HCT116 (cell line): ENCODE measurements around the gene DOCK2. TPM values are rescaled to one million over a fixed set of nuclear protein-coding genes. Genes with fewer than 3 reads are reported as not detected.

ENCODE experiments used
- ATAC-seq: fragments of 200-7000 bp; cut with Tn5 transposase; 2 replicates; pipeline ENCODE4 v1.9.1; 2020; ENCODE audit warnings: mild to moderate bottlenecking, moderate library complexity
- BruUV-seq: library from RNA; stranded (reverse); fragments of 400-500 nt; replicated peaks from 2 replicates; lab custom pipeline; 2021; lab: Mats Ljungman, UMichigan
- CTCF ChIA-PET: fragments of 300-600 bp; sonication (Branson Sonifier 250); formaldehyde crosslinking; loops from one replicate; lab custom pipeline; 2021; ENCODE audit warnings: antibody characterized with exemption; lab: Charles Lee
- POLR2A ChIA-PET: fragments of 300-600, 350-600 bp; sonication (Branson Sonifier 250); formaldehyde crosslinking; loops from one replicate; lab custom pipeline; 2021; ENCODE audit warnings: antibody characterized with exemption; lab: Charles Lee
- RAD21 ChIA-PET, 2 experiments: fragments of 300-600 bp; sonication (Branson Sonifier 250); formaldehyde crosslinking; loops; one replicate each; lab custom pipeline; 2023; ENCODE audit warnings: low total read pairs in 2 of 2; ENCODE audit not compliant: uncharacterized antibody in 2 of 2, unreplicated experiment in 2 of 2, low non-redundant PET in 1 of 2; lab: Charles Lee
- DNase-seq: peaks from one replicate; pipeline ENCODE4 v3.0.0-alpha.2; 2010; ENCODE audit warnings: low read depth, low spot score
- H2AFZ ChIP-seq: fragments of 200-600 bp; shearing (Covaris generic), sonication (generic); 2 replicates; pipeline ENCODE4 v1.6.1; 2017; ENCODE audit warnings: low read depth, mixed run types, mixed read lengths, antibody characterized with exemption, low read length; ENCODE audit not compliant: poor library complexity, severe bottlenecking
- H3K27ac ChIP-seq: 2 replicates; pipeline ENCODE4 v1.5.1; 2012; ENCODE audit warnings: low read depth, low read length
- H3K27me3 ChIP-seq: fragments of 200-600 bp; sonication (generic); 2 replicates; pipeline ENCODE4 v1.6.1; 2016; ENCODE audit warnings: mixed run types, low read length, mixed read lengths; ENCODE audit not compliant: insufficient read depth
- H3K36me3 ChIP-seq, 2 experiments: fragments of 200-500 bp in 1 of 2; fragments of 200-600 bp in 1 of 2; sonication (Bioruptor generic) in 1 of 2; sonication (generic) in 1 of 2; 2 replicates each; pipeline versions ENCODE4 v1.5.1 to v1.6.1; 2014 to 2016; ENCODE audit warnings: low read length in 2 of 2, inconsistent platforms in 1 of 2, mixed read lengths in 1 of 2, mixed run types in 1 of 2; ENCODE audit not compliant: insufficient read depth in 2 of 2, control insufficient read depth in 1 of 2
- H3K4me1 ChIP-seq, 2 experiments: fragments of 200-600 bp in 1 of 2; sonication (generic) in 1 of 2; 2 replicates each; pipeline versions ENCODE4 v1.5.1 to v1.6.1; 2012 to 2017; ENCODE audit warnings: low read length in 2 of 2, inconsistent platforms in 1 of 2, mild to moderate bottlenecking in 1 of 2, mixed read lengths in 1 of 2, mixed run types in 1 of 2, moderate library complexity in 1 of 2; ENCODE audit not compliant: insufficient read depth in 2 of 2, control insufficient read depth in 1 of 2
- H3K4me2 ChIP-seq: fragments of 200-600 bp; sonication (generic); 2 replicates; pipeline ENCODE4 v1.6.1; 2017; ENCODE audit warnings: mixed run types, low read length, mixed read lengths
- H3K4me3 ChIP-seq, 2 experiments: fragments of 200-600 bp in 1 of 2; sonication (generic) in 1 of 2; replicated peaks in 1 of 2; 2 replicates each; pipeline ENCODE4 v1.5.1; 2011 to 2016; ENCODE audit warnings: low read length in 2 of 2, control low read depth in 1 of 2, low read depth in 1 of 2, mild to moderate bottlenecking in 1 of 2, mixed read lengths in 1 of 2, mixed run types in 1 of 2
- H3K79me2 ChIP-seq: fragments of 200-600 bp; sonication (generic); 2 replicates; pipeline ENCODE4 v1.6.1; 2017; ENCODE audit warnings: mild to moderate bottlenecking, mixed run types, low read length, moderate library complexity, mixed read lengths; ENCODE audit not compliant: insufficient read depth
- H3K9ac ChIP-seq: fragments of 200-600 bp; sonication (generic); 2 replicates; pipeline ENCODE4 v1.6.1; 2016; ENCODE audit warnings: low read length, mixed read lengths
- H3K9me2 ChIP-seq: fragments of 200-600 bp; sonication (generic), shearing (Covaris generic); 2 replicates; pipeline ENCODE4 v1.6.1; 2017; ENCODE audit warnings: mixed run types, mild to moderate bottlenecking, moderate library complexity; ENCODE audit not compliant: insufficient read depth
- H3K9me3 ChIP-seq, 2 experiments: fragments of 200-500 bp in 1 of 2; fragments of 200-600 bp in 1 of 2; sonication (Bioruptor generic) in 1 of 2; sonication (generic) in 1 of 2; 2 replicates each; pipeline ENCODE4 v1.6.1; 2014 to 2017; ENCODE audit warnings: low read length in 2 of 2, mixed read lengths in 2 of 2, inconsistent platforms in 1 of 2, low read depth in 1 of 2, mild to moderate bottlenecking in 1 of 2, mixed run types in 1 of 2, moderate library complexity in 1 of 2; ENCODE audit not compliant: control insufficient read depth in 1 of 2, insufficient read depth in 1 of 2
- H4K20me1 ChIP-seq: fragments of 200-600 bp; sonication (generic), shearing (Covaris generic); 2 replicates; pipeline ENCODE4 v1.6.1; 2017; ENCODE audit warnings: mixed run types, mild to moderate bottlenecking, moderate library complexity; ENCODE audit not compliant: insufficient read depth
- ATF3 ChIP-seq: IDR thresholded peaks from 2 replicates; pipeline ENCODE4 v1.6.1; 2012
- CBX3 ChIP-seq: IDR thresholded peaks from 2 replicates; pipeline ENCODE4 v1.6.1; 2012; ENCODE audit warnings: low read depth
- CEBPB ChIP-seq: IDR thresholded peaks from 2 replicates; pipeline ENCODE4 v1.6.1; 2012; ENCODE audit warnings: low read depth
- ELF1 ChIP-seq: IDR thresholded peaks from 2 replicates; pipeline ENCODE4 v1.6.1; 2012; ENCODE audit warnings: low read depth, borderline replicate concordance
- EZH2 ChIP-seq: fragments of 200-600 bp; sonication (generic); IDR thresholded peaks from 2 replicates; pipeline ENCODE4 v1.6.1; 2017; ENCODE audit warnings: antibody characterized with exemption, mixed run types
- EZH2phosphoT487 ChIP-seq: fragments of 200-600 bp; IDR thresholded peaks from 2 replicates; pipeline ENCODE4 v1.6.1; 2018; ENCODE audit warnings: antibody characterized with exemption, borderline replicate concordance
- POLR2A ChIP-seq: IDR thresholded peaks from 2 replicates; pipeline ENCODE4 v1.7.0; 2011; ENCODE audit warnings: borderline replicate concordance; ENCODE audit not compliant: insufficient read depth, insufficient read length; ENCODE audit errors: extremely low read depth
- RAD21 ChIP-seq: IDR thresholded peaks from 2 replicates; pipeline ENCODE4 v1.6.1; 2012; ENCODE audit warnings: low read depth, mild to moderate bottlenecking
- REST ChIP-seq: IDR thresholded peaks from 2 replicates; pipeline ENCODE4 v1.6.1; 2012; ENCODE audit warnings: low read depth
- SP1 ChIP-seq: IDR thresholded peaks from 2 replicates; pipeline ENCODE4 v1.6.1; 2012; ENCODE audit warnings: low read depth
- SRF ChIP-seq: IDR thresholded peaks from 2 replicates; pipeline ENCODE4 v1.6.1; 2012; ENCODE audit warnings: low read depth
- YY1 ChIP-seq: IDR thresholded peaks from 2 replicates; pipeline ENCODE4 v1.6.1; 2011; ENCODE audit warnings: low read length, low read depth, moderate library complexity, mild to moderate bottlenecking; ENCODE audit not compliant: insufficient replicate concordance; ENCODE audit errors: extremely low read depth
- ZFX ChIP-seq: fragments of 450-650 bp; IDR thresholded peaks from 2 replicates; pipeline ENCODE4 v1.6.1; 2017
- ZNF274 ChIP-seq: fragments of 200-500 bp; sonication (Bioruptor generic); IDR thresholded peaks from 2 replicates; pipeline ENCODE4 v1.6.1; 2014; ENCODE audit warnings: mild to moderate bottlenecking, low read depth, low read length, inconsistent platforms
- intact Hi-C: fragments of 100-400 bp; cut with micrococcal nuclease; formaldehyde crosslinking; loops from 2 replicates; pipeline ENCODE4 v1.10.0; 2022
- total RNA-seq: library from RNA; stranded (reverse); gene quantifications from one replicate; pipeline ENCODE4 v1.2.1, GENCODE V29; 2021; ENCODE audit not compliant: unreplicated experiment
- TF ChIP-seq, protein P1 (sequence below): IDR thresholded peaks from 2 replicates; pipeline ENCODE4 v1.6.1; 2012

The DOCK2 gene
- total RNA-seq, 1 experiment from 2014 or later = 0.89 TPM

DNA sequence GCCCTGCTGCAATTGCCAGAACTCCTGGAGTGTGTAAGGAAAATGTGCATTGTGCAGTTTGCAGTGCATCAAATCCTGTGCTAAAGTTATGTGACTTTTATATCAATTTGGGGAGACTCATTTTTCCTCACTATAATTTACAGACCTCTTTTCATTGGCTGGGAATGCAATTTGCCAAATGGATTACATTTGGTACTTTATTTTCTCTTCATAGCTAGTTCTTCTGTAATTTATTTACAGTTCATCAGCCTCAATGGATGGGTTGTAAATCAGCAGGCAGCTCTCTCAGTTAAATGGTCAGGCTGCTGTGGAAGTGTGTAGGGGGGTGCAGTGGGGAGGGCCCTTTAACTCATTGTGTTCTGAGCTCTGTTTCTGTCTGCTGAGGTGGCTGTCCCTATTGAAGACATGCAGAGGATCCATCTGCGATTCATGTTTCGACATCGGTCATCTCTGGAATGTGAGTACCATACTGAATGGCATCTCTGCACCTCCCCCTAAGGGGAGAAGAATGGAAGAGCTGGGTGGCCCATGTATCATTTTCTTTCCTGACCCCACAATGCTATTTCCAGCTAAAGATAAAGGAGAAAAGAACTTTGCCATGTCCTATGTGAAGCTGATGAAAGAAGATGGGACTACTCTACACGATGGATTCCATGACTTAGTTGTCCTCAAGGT is 74.6 kb downstream of the DOCK2 start:
- H3K9me3 ChIP-seq = no peaks in the 10 kb centered on the region
- RAD21 ChIA-PET = no interaction called here
- no peaks in the 10 kb centered on the region for H4K20me1 ChIP-seq
- no peaks in the 10 kb centered on the region for H3K36me3 ChIP-seq
- ATAC-seq = no peak
- peaks cover 0 to 7% of the 10 kb centered on the region in 2 experiments; a peak in 2 of 4 replicates for H3K4me1 ChIP-seq
- no peak for TF ChIP-seq ELF1
- TF ChIP-seq EZH2phosphoT487 = no peak
- no peak for TF ChIP-seq RAD21
- no peak for TF ChIP-seq YY1
- TF ChIP-seq ZFX = no peak
- no peak for TF ChIP-seq SRF
- TF ChIP-seq EZH2 = no peak
- no peak for TF ChIP-seq POLR2A
- no peak for TF ChIP-seq CBX3
- no peak for TF ChIP-seq SP1
- TF ChIP-seq, protein P1, sequence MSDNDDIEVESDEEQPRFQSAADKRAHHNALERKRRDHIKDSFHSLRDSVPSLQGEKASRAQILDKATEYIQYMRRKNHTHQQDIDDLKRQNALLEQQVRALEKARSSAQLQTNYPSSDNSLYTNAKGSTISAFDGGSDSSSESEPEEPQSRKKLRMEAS = no peak
- no peak for TF ChIP-seq ZNF274
- no peak for TF ChIP-seq REST
- TF ChIP-seq CEBPB = no peak
- TF ChIP-seq ATF3 = no peak
- POLR2A ChIA-PET = no interaction called here
- no peaks in the 10 kb centered on the region for H3K79me2 ChIP-seq
- BruUV-seq = no TSS peak
- no peak overlapping the region for H3K27ac ChIP-seq
- H2AFZ ChIP-seq = no peak overlapping the region
- CTCF ChIA-PET = no interaction called here
- intact Hi-C loops = no loop called here
- no peak overlapping the region for H3K9ac ChIP-seq
- H3K4me3 ChIP-seq = no peak overlapping the region
- H3K27me3 ChIP-seq = peaks cover 32% of the 10 kb centered on the region
- DNase-seq = no peak
- H3K9me2 ChIP-seq = no peaks in the 10 kb centered on the region
- H3K4me2 ChIP-seq = no peak overlapping the region
